Measurements from ENCODE around the gene KLC1.

The KLC1 gene

DNA sequence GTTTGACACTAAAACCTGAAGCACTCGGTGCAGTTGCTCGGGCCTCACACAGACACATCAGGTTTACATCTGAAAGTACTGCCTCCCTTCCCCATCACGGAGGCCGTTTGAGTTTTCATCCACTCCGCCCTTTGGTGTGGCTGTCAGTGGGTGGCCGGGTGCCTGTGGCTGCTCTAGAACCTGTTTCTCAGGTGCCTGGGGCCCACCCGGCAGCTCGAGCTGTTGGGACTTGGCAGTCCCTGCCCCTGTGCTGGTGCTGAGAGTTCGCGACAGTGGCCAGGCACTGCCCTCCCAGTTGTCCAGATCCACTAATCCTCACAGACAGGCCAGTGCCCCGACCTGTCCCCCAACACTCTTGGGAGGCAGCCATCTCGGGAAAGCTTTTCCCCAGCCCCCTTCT is 63.9 kb downstream of the KLC1 start:
- no peak for DNase-seq

DNA sequence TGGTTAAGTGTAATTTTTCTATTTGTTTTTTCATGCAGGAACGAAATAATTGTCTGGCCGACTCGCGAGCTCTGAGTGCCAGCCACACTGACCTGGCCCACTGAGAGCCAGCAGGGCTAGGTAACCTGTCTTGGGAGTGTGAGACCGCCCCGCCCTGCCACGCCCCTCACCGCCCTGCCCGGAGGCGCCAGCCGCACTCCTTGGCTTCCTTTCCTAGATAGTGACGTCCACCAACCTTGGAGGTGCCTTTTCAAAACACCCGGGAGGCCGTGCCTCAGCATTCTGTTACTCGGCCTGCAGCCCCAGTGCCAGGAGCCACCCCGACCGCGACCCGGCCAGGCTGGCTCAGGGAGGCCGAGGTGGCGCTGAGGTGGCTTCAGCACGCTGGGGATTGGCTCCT is 64.5 kb downstream of the KLC1 start:
- no peak for DNase-seq

DNA sequence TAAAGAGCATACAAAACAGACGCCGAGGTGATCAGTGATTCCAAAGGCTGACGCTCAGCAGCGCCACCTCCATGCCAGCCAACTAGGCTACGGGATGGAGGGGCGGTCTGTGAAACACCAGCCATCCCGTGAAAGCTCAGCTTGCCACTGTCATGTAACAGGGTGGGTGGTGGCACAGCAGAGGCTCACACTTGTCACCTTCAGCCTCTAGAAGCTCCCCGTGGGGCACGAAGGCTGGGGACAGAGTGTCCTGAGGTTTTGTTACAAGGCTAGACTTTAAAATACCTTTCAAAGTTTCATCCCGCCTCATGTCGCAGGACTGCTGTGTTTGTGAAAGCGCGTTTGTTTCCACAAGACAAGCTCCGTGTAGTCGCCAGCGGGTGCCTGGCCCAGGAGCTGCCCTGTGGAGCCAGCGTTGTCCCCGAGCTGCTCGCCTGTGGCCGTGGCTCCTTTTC is 65.6 kb downstream of the KLC1 start:
- DNase-seq: no peak

DNA sequence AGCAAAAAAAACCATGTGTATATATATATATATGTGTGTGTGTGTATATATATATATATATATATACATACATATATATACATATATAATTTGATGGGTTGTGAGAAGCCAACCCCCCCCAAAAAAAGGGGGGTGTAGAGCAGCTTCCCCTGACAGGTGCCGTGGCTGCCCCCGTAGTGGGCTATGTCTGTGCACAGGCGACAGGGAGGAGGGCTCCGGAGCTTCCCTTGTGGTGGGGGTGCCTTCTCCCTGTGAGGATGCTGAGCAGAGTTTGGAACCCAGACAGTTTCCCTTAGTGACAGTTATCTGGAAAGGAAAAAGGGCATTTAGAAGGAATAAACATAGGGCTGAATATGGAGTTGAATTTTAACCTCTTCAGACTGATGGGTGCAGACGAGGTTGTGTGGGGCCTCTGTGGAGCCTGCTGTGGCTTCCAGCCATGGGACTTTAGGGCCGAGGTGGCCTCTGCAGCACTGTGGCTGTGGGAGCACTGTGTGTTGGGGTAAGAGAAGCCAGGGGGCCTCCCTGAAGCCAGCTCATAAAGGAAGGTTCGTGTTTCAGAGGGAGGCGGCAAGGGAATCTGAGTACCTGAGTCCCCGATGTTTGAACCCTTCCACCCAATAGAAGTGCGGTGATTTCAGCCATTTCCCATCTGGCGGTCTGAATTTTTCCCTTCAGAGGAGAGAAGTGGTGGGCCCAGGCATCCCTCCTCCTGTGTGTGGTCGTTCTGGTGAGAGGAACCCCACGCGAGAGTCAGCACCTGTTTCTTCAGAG is 66.5 kb downstream of the KLC1 start:
- no peak for DNase-seq

DNA sequence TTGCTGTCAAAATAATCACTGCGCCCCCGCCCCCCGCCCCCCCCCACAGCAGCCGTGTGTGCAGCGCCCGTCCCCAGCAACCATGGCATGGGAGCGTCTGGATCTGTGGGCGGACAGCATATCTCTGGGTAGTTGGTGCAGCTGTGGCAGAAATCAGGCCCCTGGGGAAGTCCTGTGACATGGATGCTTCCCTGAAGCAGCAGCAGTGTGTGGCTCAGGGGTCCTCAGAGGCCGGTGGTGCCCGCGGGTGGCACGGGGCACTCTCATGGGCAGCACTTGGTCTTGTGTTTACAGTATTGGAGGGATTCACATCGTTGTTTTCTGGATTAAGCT is 67.0 kb downstream of the KLC1 start:
- DNase-seq: peak; percentile 26

DNA sequence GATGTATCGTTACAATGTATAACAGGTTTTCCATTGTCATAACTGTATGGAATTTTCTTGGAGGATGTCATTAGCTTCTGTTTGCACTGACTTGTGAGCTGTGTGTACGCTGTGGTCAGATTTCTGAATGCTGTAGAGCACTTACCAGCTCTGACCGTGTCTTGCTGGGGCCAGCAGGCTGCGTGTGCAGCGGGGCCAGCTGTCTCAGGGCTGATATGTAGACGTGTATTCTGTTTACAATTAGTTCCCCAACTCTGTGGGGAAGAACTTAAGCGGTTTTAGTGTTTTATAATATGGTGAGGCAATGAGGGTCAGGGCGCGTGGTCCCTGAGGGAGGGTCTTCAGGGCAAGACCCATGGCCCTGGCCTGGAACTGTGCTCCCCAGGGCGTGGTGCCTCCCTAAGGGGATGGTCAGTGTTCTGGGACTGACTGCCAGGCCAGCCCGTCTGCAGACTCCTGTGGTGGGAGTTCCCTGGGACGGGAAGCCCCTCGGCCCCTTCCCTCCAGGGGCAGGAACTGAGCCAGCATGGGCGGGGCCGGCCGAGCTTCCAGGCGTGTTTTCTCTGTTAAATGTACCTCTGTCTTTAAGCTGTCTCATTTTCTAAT is 67.6 kb downstream of the KLC1 start:
- peak; percentile 36 for DNase-seq

DNA sequence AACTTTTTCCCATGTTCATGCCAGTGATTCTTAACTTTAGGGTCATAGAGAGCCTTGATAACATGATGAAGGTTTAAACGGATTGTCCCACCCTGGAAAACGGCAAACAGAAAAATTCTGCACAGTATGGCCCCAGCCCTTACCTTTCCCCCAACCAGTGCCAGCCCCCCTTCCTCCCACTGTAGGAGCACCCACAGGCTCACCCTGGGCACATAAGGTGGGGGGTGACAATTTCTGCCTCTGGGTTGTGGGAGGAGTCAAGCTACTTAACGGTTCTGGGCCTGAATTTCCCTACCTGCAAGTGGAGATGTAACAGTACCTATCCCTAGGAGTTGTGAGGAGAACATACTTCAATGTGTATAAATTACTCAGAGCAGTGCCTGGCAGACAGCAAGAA is 68.2 kb downstream of the KLC1 start:
- no peak for DNase-seq

DNA sequence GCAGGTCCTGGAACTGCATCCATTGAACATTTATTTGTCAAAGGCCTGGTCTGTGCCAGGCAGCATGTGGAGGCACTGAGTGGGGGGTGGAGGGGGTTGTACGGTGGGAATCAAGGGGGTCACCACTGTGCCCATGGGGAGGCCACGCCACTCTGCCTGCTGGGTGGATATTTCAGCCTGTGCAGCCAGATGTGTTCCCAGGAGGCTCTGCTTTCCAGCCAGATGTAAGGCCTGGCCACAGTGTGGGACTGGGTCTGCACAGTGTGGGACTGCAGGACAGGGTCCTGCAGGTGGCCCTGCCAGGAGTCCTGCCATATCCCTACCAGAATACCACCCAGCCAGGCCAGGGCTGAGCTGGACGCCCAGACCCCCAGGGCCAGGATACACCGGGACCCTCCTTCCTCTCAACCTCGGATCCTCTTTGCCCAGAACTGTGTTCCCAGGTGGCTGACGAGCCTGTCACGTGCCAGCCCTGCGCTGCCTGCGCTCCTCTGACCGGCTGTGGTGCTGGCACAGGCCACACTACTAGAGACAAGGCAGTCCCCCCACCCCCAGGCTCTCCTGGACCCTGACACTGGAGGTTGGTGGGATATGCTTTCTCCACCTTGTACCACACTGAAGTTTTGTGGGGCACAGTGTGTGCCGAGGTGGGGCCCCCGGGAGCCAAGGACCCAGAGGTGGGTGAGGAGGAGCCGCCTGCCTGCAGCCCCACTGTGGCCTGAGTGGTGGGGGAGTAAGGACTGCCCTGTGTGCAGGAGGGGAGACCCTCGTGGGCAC is 68.8 kb downstream of the KLC1 start:
- DNase-seq: no peak

DNA sequence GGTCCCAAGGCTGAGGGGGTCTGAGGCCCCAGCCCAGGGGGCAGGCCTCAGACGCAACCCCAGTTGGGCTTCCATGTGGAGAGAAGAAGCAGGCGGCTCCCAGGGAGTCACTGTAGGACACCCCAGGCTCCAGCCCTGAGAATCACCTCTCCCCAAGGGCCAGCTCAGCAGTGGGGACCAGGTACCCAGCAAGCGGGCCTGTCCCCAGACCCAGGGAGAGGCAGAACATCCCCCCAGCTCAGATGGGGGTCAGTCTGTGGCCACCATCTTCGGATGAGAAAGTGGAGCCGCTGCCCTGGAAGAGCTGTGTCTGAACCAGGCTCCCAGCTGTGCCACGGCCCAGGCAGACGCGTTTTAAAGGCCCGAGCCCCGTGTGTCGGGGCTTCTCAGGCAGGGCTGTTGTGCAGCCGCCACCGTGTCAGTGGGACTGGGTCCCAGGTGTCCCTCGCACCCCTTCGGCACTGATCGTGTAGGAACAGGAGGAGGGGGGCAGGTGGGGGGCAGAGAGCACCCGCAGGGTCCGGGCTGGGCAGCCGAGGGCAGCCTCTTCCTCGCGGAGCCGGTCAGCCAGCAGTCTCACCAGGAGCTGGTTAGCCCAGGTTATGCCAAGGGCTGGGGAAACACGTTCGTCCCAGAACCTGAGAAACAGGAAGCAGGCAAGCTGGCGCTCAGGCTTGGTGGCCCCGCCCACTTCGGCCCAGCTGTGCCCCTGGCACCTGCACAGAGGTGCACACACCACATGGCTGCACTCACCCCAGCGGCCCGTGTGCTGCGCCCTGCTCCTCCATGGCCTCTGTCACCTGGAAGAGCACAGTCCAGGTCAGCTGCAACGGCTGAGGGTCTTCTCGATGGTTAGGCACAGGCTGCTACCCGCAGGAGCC is 69.6 kb downstream of the KLC1 start:
- DNase-seq: no peak

DNA sequence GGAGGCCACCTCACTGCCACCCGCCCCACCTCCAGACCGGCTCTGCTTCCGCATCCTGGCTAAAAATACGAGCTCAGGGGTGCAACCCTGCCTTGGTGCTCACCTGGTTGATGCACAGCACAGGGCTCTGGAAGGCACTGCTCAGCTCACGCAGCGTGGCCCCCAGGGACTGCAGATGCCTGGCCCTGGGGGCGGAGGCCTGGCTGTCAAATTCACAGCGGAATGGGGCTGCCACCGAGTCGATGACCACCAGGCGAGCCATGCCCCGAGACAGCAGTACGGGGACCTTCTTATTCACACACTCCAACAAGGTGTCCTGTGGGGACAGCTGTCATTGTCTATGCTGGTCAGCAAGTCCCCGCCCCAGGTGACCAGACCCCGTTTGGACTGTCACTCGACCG is 70.2 kb downstream of the KLC1 start:
- no peak for DNase-seq

DNA sequence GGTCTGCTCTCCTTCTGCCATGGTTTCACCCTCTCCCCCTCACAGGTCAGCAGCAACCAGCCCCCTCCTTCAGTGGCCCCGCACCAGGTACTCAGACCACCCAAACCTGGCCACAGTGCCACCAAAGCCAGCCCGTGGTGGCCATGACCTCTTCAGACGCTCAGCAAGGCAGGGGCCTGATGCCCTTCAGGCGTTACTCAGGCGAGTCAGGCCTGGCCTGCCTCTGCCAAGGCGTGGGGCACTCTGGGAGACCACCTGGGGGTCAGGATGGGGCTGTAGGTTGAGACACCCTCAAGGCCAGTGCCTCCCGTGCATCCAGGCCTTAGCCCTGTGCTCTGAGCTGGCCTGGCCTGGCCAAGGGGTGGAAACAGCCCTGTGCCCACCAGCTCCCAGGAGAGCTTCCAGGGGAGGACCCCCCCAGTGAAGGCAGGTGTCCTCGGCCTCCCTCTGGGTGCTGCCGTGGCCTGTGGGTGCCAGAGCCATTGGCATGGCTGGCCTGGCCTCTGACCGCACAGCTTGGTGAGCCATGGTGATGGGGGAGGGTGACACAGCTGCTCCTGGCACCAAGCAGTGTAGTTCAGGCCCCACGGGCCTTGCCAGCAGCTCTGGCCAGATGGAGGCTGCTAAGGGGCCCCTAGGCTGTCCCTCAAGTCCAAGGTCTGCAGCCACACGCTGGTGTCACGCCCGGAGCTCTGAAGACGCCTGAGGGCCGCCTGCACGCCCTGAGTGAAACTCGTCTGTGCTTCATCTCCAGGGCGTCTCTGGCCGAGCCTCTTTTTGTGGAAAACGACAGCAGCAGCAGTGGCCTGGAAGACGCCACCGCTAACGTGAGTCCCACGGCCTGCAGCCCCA is 71.1 kb downstream of the KLC1 start:
- DNase-seq: no peak

DNA sequence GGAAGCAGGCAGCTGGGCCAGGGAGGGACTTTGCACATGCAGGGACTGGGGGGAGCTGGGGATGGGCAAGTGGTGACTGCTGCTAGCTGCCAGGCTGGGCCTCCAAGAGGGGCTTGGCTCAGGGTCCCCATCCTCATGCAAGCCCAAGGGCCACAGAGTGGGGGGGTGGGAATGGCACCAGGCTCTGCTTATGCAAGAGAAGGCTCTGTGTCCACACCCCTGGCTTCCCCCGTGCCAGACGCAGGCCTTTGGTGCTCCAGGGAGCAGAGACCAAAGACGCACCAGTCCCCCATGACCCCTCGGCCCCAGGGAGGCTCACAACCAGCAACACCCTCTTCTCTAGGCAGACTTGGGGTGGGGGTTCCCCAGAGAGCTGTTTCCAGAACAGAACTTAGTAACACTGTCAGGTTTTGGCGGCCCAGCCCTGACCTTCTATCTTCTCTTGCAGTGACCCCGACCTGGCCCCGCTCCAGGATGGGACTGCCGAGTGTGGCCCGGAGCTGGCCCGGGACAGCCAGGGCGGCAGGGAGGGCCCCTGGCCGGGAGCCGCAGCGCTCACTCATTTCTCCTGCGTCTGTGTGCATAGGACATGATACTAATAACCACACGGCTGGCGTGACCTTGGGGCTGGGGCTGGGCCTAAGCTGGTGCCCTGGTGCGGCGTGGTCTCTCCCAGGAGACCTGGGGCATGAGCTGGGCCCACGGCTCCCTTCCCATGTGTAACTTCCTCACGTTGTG is 71.9 kb downstream of the KLC1 start:
- no peak for DNase-seq

DNA sequence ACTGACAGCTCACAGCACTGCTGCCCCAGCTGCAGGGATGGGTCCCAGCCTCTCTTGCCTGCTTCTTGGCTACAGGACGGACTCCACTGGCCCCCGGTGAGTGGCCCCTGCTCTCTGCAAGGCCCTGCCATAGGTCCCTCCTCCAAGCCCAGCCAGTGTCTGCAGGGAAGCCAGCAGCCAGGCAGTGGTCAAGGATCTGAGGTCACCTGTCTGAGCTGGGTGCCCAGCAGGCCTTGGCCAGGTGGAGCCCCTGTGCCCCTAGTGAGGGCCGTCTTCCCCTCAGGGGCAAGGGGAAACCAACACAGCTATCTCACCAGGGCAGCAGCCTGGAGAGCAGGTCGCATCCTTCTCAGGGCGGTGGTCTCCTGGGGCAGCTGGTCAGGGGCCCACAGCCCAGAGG is 73.1 kb downstream of the KLC1 start:
- no peak for DNase-seq

DNA sequence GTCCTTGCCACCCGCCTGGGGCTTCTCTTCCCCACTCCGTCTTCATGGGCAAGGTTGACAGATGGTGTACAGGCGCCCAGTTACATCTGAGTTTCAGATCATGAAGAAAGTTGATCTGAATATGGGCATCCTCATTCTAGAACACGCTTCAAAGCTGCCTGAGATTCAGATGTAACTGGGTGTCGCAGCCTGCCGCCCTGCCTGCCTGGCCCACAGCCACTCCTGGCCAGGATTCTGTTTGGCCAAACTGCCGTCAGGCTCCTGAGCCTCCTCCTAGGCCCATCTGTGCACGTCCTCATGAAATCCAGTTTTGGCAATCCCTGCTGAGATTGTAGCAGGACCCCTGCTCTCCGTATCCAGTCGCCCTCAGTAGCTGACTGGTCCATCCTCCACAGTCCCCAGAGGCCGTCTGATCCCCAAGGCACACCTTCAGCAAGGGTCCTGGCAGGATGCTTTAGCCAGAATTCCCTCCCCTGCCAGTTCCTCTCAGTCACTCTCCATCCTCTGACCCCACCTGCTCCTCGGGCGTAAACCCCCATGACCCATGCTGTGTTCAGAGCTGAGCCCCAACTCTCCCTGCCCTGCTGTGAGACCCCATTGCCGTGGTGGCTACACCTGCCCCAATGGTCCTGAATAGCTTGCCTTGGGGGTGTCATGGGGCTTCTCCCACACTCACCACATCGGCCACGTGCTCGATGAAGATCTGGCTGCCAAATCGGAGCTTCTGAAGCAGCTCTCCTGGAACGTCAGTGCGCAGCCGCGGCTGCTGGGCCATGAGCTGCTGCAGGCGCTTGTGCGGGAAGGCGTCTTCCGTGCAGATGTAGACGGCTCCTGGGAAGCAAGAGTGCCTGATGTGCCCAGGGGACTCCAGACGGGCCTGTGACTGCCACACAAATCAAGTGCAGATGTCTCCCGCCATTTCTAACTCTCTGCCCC is 73.8 kb downstream of the KLC1 start:
- DNase-seq: no peak

DNA sequence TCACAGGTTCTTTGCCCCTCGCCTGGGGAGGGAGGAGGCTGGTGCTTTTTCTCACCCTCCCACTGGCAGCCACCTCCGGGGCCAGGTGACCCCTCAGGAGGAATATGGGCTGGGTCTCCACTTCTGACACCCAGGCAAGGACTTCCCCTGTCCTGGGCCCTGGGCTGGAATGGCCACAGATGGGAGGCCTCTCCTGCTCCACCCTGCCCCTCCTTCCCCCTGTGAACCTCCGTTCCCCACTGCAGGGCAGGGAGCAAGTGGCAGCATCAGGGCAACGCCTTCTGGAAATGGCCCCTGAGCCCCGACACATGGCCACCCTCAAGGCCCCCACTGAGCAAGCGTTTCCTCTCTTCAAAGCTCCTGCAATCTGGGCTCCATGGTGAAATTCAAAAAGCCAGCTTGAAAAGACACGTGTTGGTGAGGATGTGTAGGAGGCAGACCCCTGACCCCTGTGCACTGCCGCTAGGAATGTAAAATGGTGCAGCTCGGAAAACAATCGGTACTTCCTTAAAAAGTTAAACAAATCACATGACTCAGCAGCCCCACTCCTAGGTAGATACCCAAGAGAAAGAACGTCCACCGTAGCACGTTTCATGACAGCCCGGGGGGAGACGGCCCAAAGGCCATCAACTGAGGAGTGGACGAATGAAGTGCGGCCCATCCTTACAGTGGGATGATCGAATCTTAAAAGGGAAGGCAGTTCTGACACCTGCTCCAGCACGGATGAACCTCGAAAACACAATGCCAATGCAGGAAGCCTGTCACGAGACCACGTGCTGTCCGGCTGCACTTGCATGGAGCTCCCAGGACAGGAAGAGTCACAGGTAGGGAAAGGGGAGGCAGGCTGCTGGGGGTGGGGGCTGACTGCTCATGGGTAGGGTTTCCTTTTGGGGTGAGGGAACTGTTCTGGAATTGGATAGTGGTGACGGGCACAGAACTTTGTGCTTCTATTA is 74.7 kb downstream of the KLC1 start:
- DNase-seq: no peak

DNA sequence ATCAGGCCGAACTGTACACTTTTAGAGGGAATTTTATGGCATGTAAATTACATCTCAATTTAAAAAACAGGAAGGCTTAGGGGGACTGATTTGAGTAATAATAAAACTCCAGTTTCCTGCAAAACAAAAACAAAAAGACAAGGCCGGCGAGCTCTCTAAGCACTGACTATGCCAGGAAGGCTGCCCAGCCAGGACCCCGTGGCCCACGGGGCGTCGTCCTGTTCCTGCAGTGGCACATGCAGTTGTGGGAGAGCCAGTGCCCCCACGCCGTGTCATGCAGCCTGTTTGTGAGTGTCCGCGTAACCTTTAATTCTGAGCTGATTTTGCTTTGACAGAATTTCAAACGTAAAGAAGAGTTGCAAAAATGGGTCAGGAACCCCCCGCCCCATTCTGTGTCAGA is 75.7 kb downstream of the KLC1 start:
- no peak for DNase-seq

DNA sequence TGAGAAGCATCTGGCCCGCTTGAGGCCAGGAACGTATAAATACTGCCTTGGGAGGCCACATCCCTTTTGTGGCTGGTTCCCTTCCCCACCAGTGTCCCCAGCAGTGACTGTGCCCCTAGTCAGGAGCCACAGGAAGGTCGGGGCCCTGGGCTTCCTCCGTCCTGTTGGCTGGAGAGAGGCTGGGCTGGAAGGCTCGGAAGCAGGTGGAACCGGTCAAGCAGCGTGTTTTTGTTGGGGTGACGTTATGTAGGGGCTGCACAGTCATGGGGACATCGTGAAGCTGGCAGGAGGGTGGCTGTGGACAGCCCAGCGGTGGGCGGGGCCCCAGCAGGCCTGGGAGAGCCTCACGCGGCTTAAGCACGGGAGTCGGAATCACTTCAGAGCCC is 76.1 kb downstream of the KLC1 start:
- DNase-seq: no peak

DNA sequence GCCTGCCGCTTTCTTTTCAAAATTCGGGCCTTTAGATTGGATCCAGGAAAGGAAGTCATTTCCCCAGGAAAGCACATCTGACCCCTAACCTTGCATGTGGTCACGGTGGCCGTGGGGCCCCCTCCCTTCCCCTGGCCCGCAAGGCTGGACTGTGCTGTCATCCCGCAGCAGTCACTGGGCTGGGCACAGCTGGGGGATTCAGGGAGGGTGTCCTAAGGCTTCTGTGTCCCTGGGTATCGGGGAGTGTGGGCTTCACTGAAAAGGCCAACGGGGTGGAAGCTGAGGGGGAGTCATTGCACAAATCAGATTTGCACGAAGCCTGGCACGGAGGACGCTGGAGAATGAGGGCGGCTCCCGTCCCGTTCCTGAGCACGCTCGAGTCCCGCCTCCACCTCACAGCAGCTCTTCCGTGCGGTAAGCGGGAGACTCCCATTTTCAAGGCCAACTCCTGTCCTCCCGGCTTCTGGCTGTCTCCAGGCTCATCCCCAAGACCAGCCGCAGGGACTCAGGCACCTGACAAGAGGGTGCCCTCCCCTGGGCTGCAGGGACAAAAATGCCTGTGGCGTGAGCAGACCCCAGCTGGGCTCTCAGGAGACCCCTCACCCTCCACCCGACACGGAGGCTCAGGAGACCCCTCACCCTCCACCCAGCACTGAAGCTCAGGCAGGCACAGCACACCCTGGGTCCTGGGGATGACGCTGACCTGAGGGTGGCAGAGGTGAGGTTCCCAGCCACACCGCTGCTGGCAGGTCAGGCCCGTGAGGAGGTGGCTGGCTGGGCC is 76.7 kb downstream of the KLC1 start:
- no peak for DNase-seq

All from retina (tissue), 1 donor.